ENCODE results near the gene SUB1.
A peak's percentile ranks its signal among the peaks of the same experiment; 100 is the strongest.
"Not testable (repeated sequence)": the region's sequence is repeated elsewhere in the genome, so short reads cannot be mapped to it uniquely, and the experiment has no call there.

SUB1 gene

DNA sequence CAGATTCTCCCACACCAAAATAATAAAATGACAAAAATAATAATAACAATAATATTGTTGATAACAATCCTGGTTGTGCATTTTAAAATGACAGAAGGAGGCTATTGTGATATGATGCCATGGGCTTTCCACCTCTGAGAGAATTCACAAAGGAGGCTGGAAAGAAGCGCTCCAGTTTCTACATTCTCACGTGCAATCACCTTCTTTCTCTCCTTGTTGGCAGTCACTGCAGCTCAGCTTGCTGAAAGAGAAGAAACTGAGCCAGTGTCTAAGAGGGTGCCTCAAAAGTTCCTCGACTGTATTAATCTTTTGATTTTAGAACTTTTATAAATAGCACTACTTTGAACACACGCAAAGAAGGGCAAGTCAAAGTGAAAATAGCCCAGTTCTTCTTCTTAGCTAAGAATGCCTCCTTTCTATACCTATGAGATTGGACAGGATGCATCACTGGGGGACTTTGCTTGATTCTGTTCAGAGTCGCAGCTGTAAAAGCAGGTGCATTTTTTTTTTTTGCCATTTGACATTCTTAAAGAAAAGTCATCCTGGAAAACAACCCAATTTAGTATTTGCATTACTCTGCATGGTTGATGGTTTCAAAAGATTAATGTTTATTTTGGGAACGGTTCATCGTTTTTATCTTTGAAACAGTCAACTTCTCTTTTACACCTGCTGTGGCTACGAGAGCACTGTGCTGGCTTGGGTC is 12.4 kb upstream of the SUB1 start:
- TF ChIP-seq POLR2AphosphoS5 (IDR thresholded peaks at IDR 0.05; ENCODE audit: low read depth, low read length) (no peak), POLR2A (IDR thresholded peaks at IDR 0.05; ENCODE audit: low read depth, low read length) (peak; percentile 40; the same call in 1 of the 2 replicates)

DNA sequence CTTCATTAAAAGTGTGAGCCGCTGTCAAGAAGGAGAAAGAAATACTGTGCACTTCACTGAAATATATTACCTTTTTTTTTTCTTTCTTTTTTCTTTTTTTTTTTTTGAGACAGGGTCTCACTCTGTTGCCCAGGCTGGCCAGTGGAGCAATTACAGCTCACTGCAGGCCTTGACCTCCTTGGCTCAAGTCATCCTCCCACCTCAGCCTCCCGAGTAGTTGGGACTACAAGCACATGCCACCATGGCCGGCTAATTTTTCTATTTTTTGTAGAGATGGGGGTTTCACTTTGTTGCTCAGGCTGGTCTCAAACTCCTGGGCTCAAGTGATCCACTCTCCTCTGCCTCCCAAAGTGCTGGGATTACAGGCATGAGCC is 11.9 kb upstream of the SUB1 start:
- FAIRE-seq; DNase-seq (ENCODE audit: insufficient read length): not testable (repeated sequence)

More for the DNA sequence above, 12.4 kb upstream of the SUB1 start:
- FAIRE-seq: peak; percentile 76
- DNase-seq (ENCODE audit: insufficient read length): no peak

DNA sequence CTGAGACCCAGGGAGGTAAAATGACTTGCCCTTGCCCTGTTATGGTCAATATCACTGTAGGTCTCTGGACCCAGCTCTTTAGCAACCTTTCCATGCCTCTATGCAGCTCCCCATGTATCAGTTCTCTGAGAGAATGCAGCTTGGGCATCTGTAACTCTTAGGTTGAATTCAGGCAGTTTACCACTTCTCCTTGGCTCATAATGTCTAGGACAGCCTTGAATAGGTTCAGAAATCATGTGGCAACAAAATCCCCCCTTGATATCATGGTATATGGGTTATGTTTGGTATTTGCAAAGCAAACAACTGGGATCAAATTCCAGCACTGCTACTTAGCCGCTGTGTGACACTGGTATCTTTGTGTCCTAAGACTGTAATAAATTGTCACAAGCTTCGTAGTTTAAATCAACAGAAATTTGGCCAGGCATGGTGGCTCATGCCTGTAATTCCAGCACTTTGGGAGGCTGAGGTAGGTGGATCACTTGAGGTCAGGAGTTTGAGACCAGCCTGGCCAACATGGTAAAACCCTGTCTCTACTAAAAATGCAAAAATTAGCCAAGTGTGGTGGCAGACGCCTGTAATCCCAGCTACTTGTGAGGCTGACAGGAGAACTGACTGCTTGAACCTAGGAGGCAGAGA is 10.7 kb upstream of the SUB1 start:
- FAIRE-seq: peak; percentile 36
- TF ChIP-seq POLR2A (IDR thresholded peaks at IDR 0.05; ENCODE audit: low read depth, low read length) (no peak), POLR2AphosphoS5 (IDR thresholded peaks at IDR 0.05; ENCODE audit: low read depth, low read length) (no peak), TAF1 (IDR thresholded peaks at IDR 0.05; ENCODE audit: borderline replicate concordance, low read depth, low read length) (no peak)

DNA sequence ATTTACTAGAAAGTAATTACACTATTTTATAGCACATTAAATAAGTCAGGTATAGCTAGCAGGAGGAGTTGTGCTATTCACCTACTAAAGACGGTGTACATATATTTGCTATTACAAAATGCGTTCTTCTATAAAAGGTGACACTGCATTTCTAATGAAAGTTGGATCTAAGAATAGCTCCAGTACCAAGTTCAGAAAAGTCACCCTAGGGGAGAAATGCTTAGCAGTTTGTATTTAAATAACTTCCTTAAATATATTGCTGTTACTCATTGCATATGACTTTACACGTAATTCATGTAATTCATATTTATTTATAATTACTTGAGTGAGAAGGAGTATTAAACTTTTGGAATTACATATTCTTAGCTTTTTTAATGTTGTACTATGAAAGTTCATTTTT is 7.0 kb upstream of the SUB1 start:
- FAIRE-seq: no peak
- TF ChIP-seq POLR2AphosphoS5 (IDR thresholded peaks at IDR 0.05; ENCODE audit: low read depth, low read length): no peak
- no peak for TF ChIP-seq POLR2A (IDR thresholded peaks at IDR 0.05; ENCODE audit: low read depth, low read length)
- TF ChIP-seq TAF1 (IDR thresholded peaks at IDR 0.05; ENCODE audit: borderline replicate concordance, low read depth, low read length): no peak
- no peak for DNase-seq (ENCODE audit: insufficient read length)

More for the DNA sequence above, 10.7 kb upstream of the SUB1 start:
- DNase-seq (ENCODE audit: insufficient read length): no peak

DNA sequence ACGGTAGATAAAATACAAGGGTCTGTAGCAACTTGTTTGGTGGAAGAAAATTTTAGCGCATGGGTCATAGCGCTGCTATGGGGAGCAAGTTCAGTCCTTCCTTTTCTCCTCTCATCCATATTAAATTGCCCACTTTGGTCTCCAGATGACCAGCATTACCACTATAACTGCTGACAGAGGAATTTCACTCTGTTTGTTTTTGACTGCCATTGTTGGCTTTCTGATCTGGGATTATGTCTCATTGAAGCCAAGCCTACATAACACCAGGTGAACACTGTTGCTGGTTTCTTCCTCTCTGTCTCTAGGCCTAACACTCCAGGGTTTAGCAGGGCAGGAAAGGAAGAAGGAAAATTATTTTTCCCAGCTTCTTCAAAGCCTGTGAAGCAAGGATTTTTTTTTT is 6.6 kb upstream of the SUB1 start:
- no peak for DNase-seq (ENCODE audit: insufficient read length)
- peak; percentile 42 for FAIRE-seq
- no peak for TF ChIP-seq POLR2AphosphoS5 (IDR thresholded peaks at IDR 0.05; ENCODE audit: low read depth, low read length)
- no peak for TF ChIP-seq TAF1 (IDR thresholded peaks at IDR 0.05; ENCODE audit: borderline replicate concordance, low read depth, low read length)
- TF ChIP-seq POLR2A (IDR thresholded peaks at IDR 0.05; ENCODE audit: low read depth, low read length): no peak

DNA sequence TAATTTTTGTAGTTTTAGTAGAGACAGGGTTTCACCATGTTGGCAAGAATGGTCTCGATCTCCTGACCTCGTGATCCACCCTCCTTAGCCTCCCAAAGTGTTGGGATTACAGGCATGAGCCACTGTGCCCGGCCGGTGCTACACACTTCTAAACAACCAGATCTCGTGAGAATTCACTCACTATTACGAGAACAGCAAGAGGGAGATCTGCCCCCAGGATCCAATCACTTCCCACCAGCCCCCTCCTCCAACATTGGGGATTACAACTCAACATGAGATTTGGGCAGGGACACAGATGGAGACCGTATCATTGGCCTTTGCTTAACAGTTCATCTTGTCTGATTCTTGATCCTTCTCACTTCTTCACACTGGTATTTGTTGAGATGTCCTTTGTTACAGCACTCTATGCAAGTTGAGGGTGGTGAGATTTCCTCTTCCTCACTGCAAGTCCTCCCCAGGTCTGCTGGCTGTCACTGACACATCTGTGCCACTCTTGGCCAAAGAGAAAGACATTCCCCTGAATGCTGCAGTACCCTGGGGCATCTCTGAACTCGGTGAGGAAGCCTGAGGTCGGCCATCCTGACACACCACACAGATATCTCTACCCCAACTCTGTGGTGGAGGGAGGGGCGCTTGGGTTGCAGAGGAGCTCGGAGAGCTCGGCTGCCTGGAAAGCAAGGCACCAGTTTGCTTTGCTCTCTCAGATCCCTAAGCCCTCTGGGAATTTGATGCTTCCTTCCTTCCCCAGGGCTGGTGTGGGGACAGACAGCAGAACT is 4.2 kb upstream of the SUB1 start:
- TF ChIP-seq POLR2A (IDR thresholded peaks at IDR 0.05; ENCODE audit: low read depth, low read length) (no peak), TAF1 (IDR thresholded peaks at IDR 0.05; ENCODE audit: borderline replicate concordance, low read depth, low read length) (no peak), POLR2AphosphoS5 (IDR thresholded peaks at IDR 0.05; ENCODE audit: low read depth, low read length) (no peak)
- FAIRE-seq (peak; percentile 57), DNase-seq (ENCODE audit: insufficient read length) (no peak)

GRCh38 chr5:32583582-32584232 is 1.6 kb upstream of the SUB1 start:
- TF ChIP-seq POLR2A (IDR thresholded peaks at IDR 0.05; ENCODE audit: low read depth, low read length) (no peak), POLR2AphosphoS5 (IDR thresholded peaks at IDR 0.05; ENCODE audit: low read depth, low read length) (no peak), TAF1 (IDR thresholded peaks at IDR 0.05; ENCODE audit: borderline replicate concordance, low read depth, low read length) (no peak)
- FAIRE-seq: peak; percentile 90
- DNase-seq (ENCODE audit: insufficient read length): no peak

GRCh38 chr5:32584646-32585045 is 711 bp upstream of the SUB1 start:
- DNase-seq (ENCODE audit: insufficient read length) (no peak), FAIRE-seq (no peak)
- no peak for TF ChIP-seq POLR2A (IDR thresholded peaks at IDR 0.05; ENCODE audit: low read depth, low read length)
- TF ChIP-seq POLR2AphosphoS5 (IDR thresholded peaks at IDR 0.05; ENCODE audit: low read depth, low read length): no peak
- TF ChIP-seq TAF1 (IDR thresholded peaks at IDR 0.05; ENCODE audit: borderline replicate concordance, low read depth, low read length): no peak

DNA sequence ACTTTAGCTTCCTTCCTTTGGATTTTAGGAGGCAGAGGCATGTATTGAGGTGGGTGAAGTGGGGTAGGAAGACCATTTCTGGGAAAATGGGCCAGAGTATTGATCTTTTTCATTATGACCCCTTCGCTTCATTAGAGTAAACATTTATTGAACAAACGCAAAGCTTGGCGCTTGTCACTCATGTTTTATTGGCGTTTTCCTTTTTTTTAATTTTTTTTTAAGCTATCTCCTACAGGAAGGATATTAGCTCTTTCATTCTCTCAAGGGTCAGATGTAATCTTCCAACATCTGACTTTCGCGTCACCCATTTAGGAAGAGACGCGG is 273 bp upstream of the SUB1 start:
- FAIRE-seq: no peak
- no peak for DNase-seq (ENCODE audit: insufficient read length)
- TF ChIP-seq POLR2AphosphoS5 (IDR thresholded peaks at IDR 0.05; ENCODE audit: low read depth, low read length) (no peak), TAF1 (IDR thresholded peaks at IDR 0.05; ENCODE audit: borderline replicate concordance, low read depth, low read length) (no peak), POLR2A (IDR thresholded peaks at IDR 0.05; ENCODE audit: low read depth, low read length) (no peak)

- DNase-seq (ENCODE audit: insufficient read length) (no peak), FAIRE-seq (no peak)
- peak; percentile 22; the same call in 1 of the 2 replicates for TF ChIP-seq POLR2AphosphoS5 (IDR thresholded peaks at IDR 0.05; ENCODE audit: low read depth, low read length)
- no peak for TF ChIP-seq POLR2A (IDR thresholded peaks at IDR 0.05; ENCODE audit: low read depth, low read length)
- no peak for TF ChIP-seq TAF1 (IDR thresholded peaks at IDR 0.05; ENCODE audit: borderline replicate concordance, low read depth, low read length)
Measured at GRCh38 chr5:32586276-32586599, 881 bp downstream of the SUB1 start.

- no peak for TF ChIP-seq POLR2A (IDR thresholded peaks at IDR 0.05; ENCODE audit: low read depth, low read length)
- TF ChIP-seq POLR2AphosphoS5 (IDR thresholded peaks at IDR 0.05; ENCODE audit: low read depth, low read length): no peak
- TF ChIP-seq TAF1 (IDR thresholded peaks at IDR 0.05; ENCODE audit: borderline replicate concordance, low read depth, low read length): no peak
- FAIRE-seq: no peak
Measured at GRCh38 chr5:32587067-32587551, 1.8 kb downstream of the SUB1 start.

More at GRCh38 chr5:32587067-32587551, 1.8 kb downstream of the SUB1 start:
- DNase-seq (ENCODE audit: insufficient read length): no peak
